OCI-LY1 (cell line): ENCODE measurements around the gene S100A1.

ENCODE experiments used
- H2AFZ ChIP-seq: fragments of 200-600 bp; sonication (generic), shearing (Covaris generic); 2 replicates; pipeline ENCODE4 v1.6.0; 2014; ENCODE audit warnings: antibody characterized with exemption, mild to moderate bottlenecking, low read length
- H3F3A ChIP-seq: fragments of 200-600 bp; sonication (generic), shearing (Covaris generic); 2 replicates; pipeline ENCODE4 v1.6.0; 2014; ENCODE audit warnings: mild to moderate bottlenecking, antibody characterized with exemption, low read length, moderate library complexity; ENCODE audit not compliant: insufficient read depth
- H3K27ac ChIP-seq: fragments of 200-600 bp; sonication (generic); 2 replicates; pipeline ENCODE4 v1.5.1; 2014; ENCODE audit warnings: low read length, mixed run types, mild to moderate bottlenecking, low read depth; ENCODE audit not compliant: poor library complexity, severe bottlenecking
- H3K27me3 ChIP-seq: fragments of 200-600 bp; sonication (generic); 2 replicates; pipeline ENCODE4 v1.6.0; 2014; ENCODE audit warnings: antibody characterized with exemption, mild to moderate bottlenecking, low read length, moderate library complexity; ENCODE audit not compliant: insufficient read depth
- H3K36me3 ChIP-seq: fragments of 200-600 bp; sonication (generic); 2 replicates; pipeline ENCODE4 v1.6.1; 2014; ENCODE audit warnings: mild to moderate bottlenecking, antibody characterized with exemption, low read length, moderate library complexity, mixed read lengths; ENCODE audit not compliant: insufficient read depth
- H3K4me1 ChIP-seq: fragments of 200-600 bp; sonication (generic); 2 replicates; pipeline ENCODE4 v1.5.1; 2014; ENCODE audit warnings: mild to moderate bottlenecking, low read length, moderate library complexity; ENCODE audit not compliant: insufficient read depth, severe bottlenecking
- H3K4me2 ChIP-seq: fragments of 200-600 bp; sonication (generic), shearing (Covaris generic); 2 replicates; pipeline ENCODE4 v1.6.1; 2014; ENCODE audit warnings: low read length
- H3K4me3 ChIP-seq: fragments of 200-600 bp; sonication (generic); 2 replicates; pipeline ENCODE4 v1.5.1; 2014; ENCODE audit warnings: low read length, low read depth, mild to moderate bottlenecking, mixed read lengths; ENCODE audit not compliant: poor library complexity, severe bottlenecking
- H3K79me2 ChIP-seq: fragments of 200-600 bp; shearing (Covaris generic); 2 replicates; pipeline ENCODE4 v1.6.1; 2016; ENCODE audit warnings: mixed run types, low read length, mixed read lengths; ENCODE audit not compliant: insufficient read depth
- H3K9ac ChIP-seq: fragments of 200-600 bp; sonication (generic), shearing (Covaris generic); 2 replicates; pipeline ENCODE4 v1.6.1; 2014; ENCODE audit warnings: mild to moderate bottlenecking, low read length, mixed read lengths
- H3K9me2 ChIP-seq: fragments of 200-600 bp; sonication (generic), shearing (Covaris generic); 2 replicates; pipeline ENCODE4 v1.6.1; 2014; ENCODE audit warnings: low read depth, mild to moderate bottlenecking, low read length, mixed read lengths
- H3K9me3 ChIP-seq: fragments of 200-600 bp; shearing (Covaris generic); 2 replicates; pipeline ENCODE4 v1.6.1; 2014; ENCODE audit warnings: low read length, mixed read lengths
- H4K20me1 ChIP-seq: fragments of 200-600 bp; sonication (generic), shearing (Covaris generic); 2 replicates; pipeline ENCODE4 v1.6.0; 2016; ENCODE audit warnings: mild to moderate bottlenecking, low read length; ENCODE audit not compliant: insufficient read depth
- EZH2 ChIP-seq: fragments of 200-600 bp; sonication (generic), shearing (Covaris generic); IDR thresholded peaks from 2 replicates; pipeline ENCODE4 v1.8.0; 2017; ENCODE audit warnings: borderline replicate concordance, mixed run types, mild to moderate bottlenecking, antibody characterized with exemption, low read length, moderate library complexity, mixed read lengths
- TF ChIP-seq, protein P1 (sequence below): fragments of 200-600 bp; sonication (generic), shearing (Covaris generic); IDR thresholded peaks from 2 replicates; pipeline ENCODE4 v1.5.1; 2017; ENCODE audit warnings: mild to moderate bottlenecking, antibody characterized with exemption, low read length, moderate library complexity, mixed read lengths

S100A1 gene

DNA sequence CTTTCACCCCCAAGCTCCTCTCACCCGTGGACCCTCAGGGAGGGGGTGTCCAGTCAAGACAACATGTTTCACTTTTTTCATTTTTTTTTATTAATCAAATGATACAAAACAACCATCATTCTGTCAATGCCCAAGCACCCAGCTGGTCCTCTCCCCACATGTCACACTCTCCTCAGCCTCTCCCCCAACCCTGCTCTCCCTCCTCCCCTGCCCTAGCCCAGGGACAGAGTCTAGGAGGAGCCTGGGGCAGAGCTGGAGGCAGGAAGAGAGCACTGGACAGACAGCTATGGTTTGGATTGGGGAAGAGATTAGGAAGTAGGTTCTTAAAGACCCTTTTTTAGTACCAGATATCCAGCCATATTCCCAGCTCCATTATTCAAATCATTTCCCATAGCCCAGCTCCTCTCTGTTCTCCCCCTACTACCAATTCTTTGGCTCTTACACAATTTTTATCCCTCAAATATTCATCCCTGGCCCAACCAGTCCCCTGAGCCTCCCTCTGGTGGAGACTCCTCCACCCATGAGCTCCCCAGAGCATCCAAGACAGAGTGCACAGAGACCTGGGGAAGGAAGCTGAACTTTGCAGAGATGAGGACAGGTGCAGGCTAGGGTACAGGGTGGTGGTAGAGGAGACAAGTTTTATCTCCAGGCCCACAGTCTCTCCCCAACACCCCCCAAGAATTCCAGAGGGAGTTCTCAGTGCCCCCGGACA lies 13.9 kb upstream of the S100A1 start:
- H3F3A ChIP-seq, result no peaks in the 10 kb centered on the region
- H3K4me2 ChIP-seq, result no peak overlapping the region
- H3K27me3 ChIP-seq, result no peaks in the 10 kb centered on the region
- H3K9ac ChIP-seq, result no peak overlapping the region
- H3K27ac ChIP-seq, result no peak overlapping the region
- TF ChIP-seq, protein P1, sequence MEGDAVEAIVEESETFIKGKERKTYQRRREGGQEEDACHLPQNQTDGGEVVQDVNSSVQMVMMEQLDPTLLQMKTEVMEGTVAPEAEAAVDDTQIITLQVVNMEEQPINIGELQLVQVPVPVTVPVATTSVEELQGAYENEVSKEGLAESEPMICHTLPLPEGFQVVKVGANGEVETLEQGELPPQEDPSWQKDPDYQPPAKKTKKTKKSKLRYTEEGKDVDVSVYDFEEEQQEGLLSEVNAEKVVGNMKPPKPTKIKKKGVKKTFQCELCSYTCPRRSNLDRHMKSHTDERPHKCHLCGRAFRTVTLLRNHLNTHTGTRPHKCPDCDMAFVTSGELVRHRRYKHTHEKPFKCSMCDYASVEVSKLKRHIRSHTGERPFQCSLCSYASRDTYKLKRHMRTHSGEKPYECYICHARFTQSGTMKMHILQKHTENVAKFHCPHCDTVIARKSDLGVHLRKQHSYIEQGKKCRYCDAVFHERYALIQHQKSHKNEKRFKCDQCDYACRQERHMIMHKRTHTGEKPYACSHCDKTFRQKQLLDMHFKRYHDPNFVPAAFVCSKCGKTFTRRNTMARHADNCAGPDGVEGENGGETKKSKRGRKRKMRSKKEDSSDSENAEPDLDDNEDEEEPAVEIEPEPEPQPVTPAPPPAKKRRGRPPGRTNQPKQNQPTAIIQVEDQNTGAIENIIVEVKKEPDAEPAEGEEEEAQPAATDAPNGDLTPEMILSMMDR, result no peak
- TF ChIP-seq EZH2, result no peak
- H3K9me2 ChIP-seq, result no peaks in the 10 kb centered on the region
- H3K36me3 ChIP-seq, result no peaks in the 10 kb centered on the region; the same call in 1 of the 2 replicates
- H3K79me2 ChIP-seq, result no peaks in the 10 kb centered on the region
- H4K20me1 ChIP-seq, result no peaks in the 10 kb centered on the region
- no peak overlapping the region for H2AFZ ChIP-seq
- no peaks in the 10 kb centered on the region for H3K9me3 ChIP-seq
- no peaks in the 10 kb centered on the region for H3K4me1 ChIP-seq
- H3K4me3 ChIP-seq, result no peak overlapping the region

DNA sequence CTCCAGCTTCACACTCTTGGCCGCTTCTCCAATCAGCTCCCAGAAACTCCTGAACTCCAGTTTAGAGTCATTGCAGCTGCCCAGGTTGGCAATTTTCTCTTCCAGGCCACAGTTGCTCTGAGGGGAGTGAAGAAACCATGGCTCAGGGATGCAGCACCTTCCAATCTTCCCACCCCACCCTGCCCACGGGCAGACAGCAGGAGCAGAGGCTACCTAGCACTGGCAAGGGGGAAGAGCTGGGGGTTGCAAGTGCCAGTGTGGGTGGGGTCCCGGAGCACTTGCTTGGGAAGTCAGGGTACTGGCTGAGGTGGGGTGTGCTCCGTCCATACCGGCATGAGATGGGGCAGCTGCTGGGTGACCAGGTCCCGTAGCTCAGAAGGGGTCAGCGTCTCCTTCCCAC lies 13.3 kb upstream of the S100A1 start:
- no peak overlapping the region for H3K27ac ChIP-seq
- no peak overlapping the region for H3K4me3 ChIP-seq
- TF ChIP-seq EZH2, result no peak
- TF ChIP-seq, protein P1, result no peak
- H4K20me1 ChIP-seq, result no peaks in the 10 kb centered on the region
- no peak overlapping the region for H3K9ac ChIP-seq
- no peaks in the 10 kb centered on the region; the same call in 1 of the 2 replicates for H3K36me3 ChIP-seq
- H3K4me1 ChIP-seq, result no peaks in the 10 kb centered on the region
- no peak overlapping the region for H3K4me2 ChIP-seq
- H2AFZ ChIP-seq, result no peak overlapping the region
- H3K27me3 ChIP-seq, result no peaks in the 10 kb centered on the region
- no peaks in the 10 kb centered on the region for H3K9me2 ChIP-seq
- no peaks in the 10 kb centered on the region for H3F3A ChIP-seq
- no peaks in the 10 kb centered on the region for H3K79me2 ChIP-seq
- no peaks in the 10 kb centered on the region for H3K9me3 ChIP-seq

DNA sequence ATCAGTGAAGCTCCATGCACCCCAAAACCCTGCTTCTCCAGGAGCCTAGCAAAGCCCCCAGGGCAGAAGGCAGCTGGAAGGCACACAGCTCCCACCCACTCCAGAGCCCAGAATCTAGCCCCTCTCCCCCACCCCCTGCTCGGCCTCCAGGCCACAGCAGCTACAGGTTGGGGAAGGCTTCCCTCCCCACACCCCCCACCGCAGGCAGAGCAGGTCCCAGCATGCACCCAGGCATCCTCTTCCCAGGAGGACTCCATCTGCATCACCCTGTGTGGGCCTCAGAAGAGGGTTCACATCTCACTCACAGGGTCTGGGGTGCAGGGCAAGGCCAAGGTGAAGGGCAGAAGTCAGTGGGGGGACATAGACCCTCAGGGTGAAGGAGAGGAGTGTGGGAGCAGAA lies 12.8 kb upstream of the S100A1 start:
- H3K9me2 ChIP-seq, result no peaks in the 10 kb centered on the region
- no peaks in the 10 kb centered on the region; the same call in 1 of the 2 replicates for H3K36me3 ChIP-seq
- H3K4me1 ChIP-seq, result no peaks in the 10 kb centered on the region
- H3K9ac ChIP-seq, result no peak overlapping the region
- no peaks in the 10 kb centered on the region for H3F3A ChIP-seq
- H3K79me2 ChIP-seq, result no peaks in the 10 kb centered on the region
- H3K9me3 ChIP-seq, result no peaks in the 10 kb centered on the region
- H3K4me2 ChIP-seq, result no peak overlapping the region
- H3K27ac ChIP-seq, result no peak overlapping the region
- no peaks in the 10 kb centered on the region for H3K27me3 ChIP-seq
- no peak overlapping the region for H2AFZ ChIP-seq
- H4K20me1 ChIP-seq, result no peaks in the 10 kb centered on the region
- TF ChIP-seq EZH2, result no peak
- TF ChIP-seq, protein P1, result no peak
- H3K4me3 ChIP-seq, result no peak overlapping the region
